Endodermal cell (in vitro differentiated cells): Measurements from ENCODE around the gene SEMA4G. TPM values are rescaled to one million over a fixed set of nuclear protein-coding genes. Genes with fewer than 3 reads are reported as not detected.

Experiments used
- DNase-seq: peaks from one replicate; pipeline ENCODE4 v3.0.0-alpha.2; 2017
- H3K27ac ChIP-seq: 2 replicates; pipeline ENCODE4 v1.5.1; 2013; ENCODE audit warnings: mild to moderate bottlenecking, low read depth, low read length, moderate library complexity
- H3K27me3 ChIP-seq: 2 replicates; pipeline ENCODE4 v1.6.1; 2013; ENCODE audit warnings: mild to moderate bottlenecking, low read length, moderate library complexity; ENCODE audit not compliant: insufficient read depth, control insufficient read depth, poor library complexity, severe bottlenecking
- H3K36me3 ChIP-seq: 2 replicates; pipeline ENCODE4 v1.7.0; 2013; ENCODE audit warnings: mild to moderate bottlenecking, low read length, moderate library complexity; ENCODE audit not compliant: control insufficient read depth, insufficient read depth
- H3K4me1 ChIP-seq: one replicate; pipeline ENCODE4 v1.7.0; 2013; ENCODE audit warnings: low read length; ENCODE audit not compliant: control insufficient read depth, insufficient read depth
- H3K4me3 ChIP-seq: 2 replicates; pipeline ENCODE4 v1.5.1; 2013; ENCODE audit warnings: mild to moderate bottlenecking, low read length, moderate library complexity
- H3K9ac ChIP-seq: 2 replicates; pipeline ENCODE4 v1.6.1; 2013; ENCODE audit warnings: mild to moderate bottlenecking, low read length, moderate library complexity; ENCODE audit not compliant: poor library complexity, severe bottlenecking; ENCODE audit errors: extremely low read depth
- H3K9me3 ChIP-seq: 2 replicates; pipeline ENCODE4 v1.6.1; 2013; ENCODE audit warnings: mild to moderate bottlenecking, low read length, moderate library complexity; ENCODE audit not compliant: control insufficient read depth
- H3K27ac Mint-ChIP-seq: 2 replicates; pipeline ENCODE4 v1.8.0; 2020; ENCODE audit warnings: mixed read lengths
- H3K27me3 Mint-ChIP-seq: 2 replicates; pipeline ENCODE4 v1.8.0; 2021; ENCODE audit warnings: mild to moderate bottlenecking, mixed read lengths; ENCODE audit not compliant: insufficient read depth
- H3K36me3 Mint-ChIP-seq: 2 replicates; pipeline ENCODE4 v1.8.0; 2020; ENCODE audit warnings: low read depth, mixed read lengths
- H3K4me1 Mint-ChIP-seq: 2 replicates; pipeline ENCODE4 v1.8.0; 2020; ENCODE audit warnings: mixed read lengths
- H3K4me3 Mint-ChIP-seq: 2 replicates; pipeline ENCODE4 v1.8.0; 2020; ENCODE audit warnings: mild to moderate bottlenecking, moderate library complexity, mixed read lengths
- H3K9me3 Mint-ChIP-seq: 2 replicates; pipeline ENCODE4 v1.8.0; 2020; ENCODE audit warnings: mild to moderate bottlenecking, mixed read lengths
- CTCF ChIP-seq: fragments of 200-600 bp; sonication (generic); conservative IDR thresholded peaks from 2 replicates; pipeline ENCODE4 v1.5.0; 2021; ENCODE audit warnings: antibody characterized with exemption, mild to moderate bottlenecking
- WGBS, 2 experiments: methylation state at CpG; one replicate each; pipeline versions ENCODE4 v1.1.5 to v1.1.7; 2013; ENCODE audit warnings: missing lambda C conversion rate in 2 of 2, mixed read lengths in 1 of 2; ENCODE audit not compliant: insufficient coverage in 1 of 2, insufficient read length in 1 of 2; 5-methylcytosine and 5-hydroxymethylcytosine counted together
- total RNA-seq, 2 donors: library from RNA; stranded (reverse); fragmentation: NEBNext Ultra II Directional in 1 of 2; extraction: Animal tissue kit (Norgen Biotek cat#: 25700) in 1 of 2; gene quantifications; 2 replicates in 1 of 2; 3 replicates in 1 of 2; pipeline ENCODE4 v1.2.1, GENCODE V29; 2021

The SEMA4G gene
- total RNA-seq, 2 donors from 2014 or later = 20.1 to 36.6 TPM

GRCh38 chr10:101014230-101014884 is 45.1 kb downstream of the SEMA4G start:
- H3K9ac ChIP-seq = no peak overlapping the region
- no peaks in the 10 kb centered on the region for H3K4me1 ChIP-seq
- H3K4me3 Mint-ChIP-seq = no peak overlapping the region
- no peak overlapping the region for H3K27ac ChIP-seq
- H3K4me1 Mint-ChIP-seq = peaks cover 16% of the 10 kb centered on the region
- peak; percentile 95 for DNase-seq
- H3K9me3 Mint-ChIP-seq = no peaks in the 10 kb centered on the region
- H3K27me3 Mint-ChIP-seq = peaks cover 50% of the 10 kb centered on the region
- peaks cover 42% of the 10 kb centered on the region for H3K27me3 ChIP-seq
- peak; percentile 92 for TF ChIP-seq CTCF
- no peaks in the 10 kb centered on the region for H3K36me3 Mint-ChIP-seq
- H3K9me3 ChIP-seq = no peaks in the 10 kb centered on the region
- H3K36me3 ChIP-seq = no peaks in the 10 kb centered on the region
- peak overlapping the region; percentile 63 for H3K27ac Mint-ChIP-seq
- H3K4me3 ChIP-seq = no peak overlapping the region
- WGBS, 2 experiments = 8 to 23% methylated on average over 4 to 11 of the region's 11 CpGs

GRCh38 chr10:101014966-101015581 is 45.8 kb downstream of the SEMA4G start:
- WGBS, 2 experiments = 65% methylated on average over 6 of the region's 7 CpGs; no CpG with 5 or more reads in 1 of the 2 experiments
- Mint-ChIP-seq H3K4me3 (no peak overlapping the region), H3K9me3 (no peaks in the 10 kb centered on the region), H3K4me1 (peaks cover 16% of the 10 kb centered on the region), H3K36me3 (no peaks in the 10 kb centered on the region), H3K27me3 (peaks cover 56% of the 10 kb centered on the region), H3K27ac (no peak overlapping the region)
- H3K9me3 ChIP-seq = no peaks in the 10 kb centered on the region
- no peak overlapping the region for H3K9ac ChIP-seq
- no peak for DNase-seq
- no peaks in the 10 kb centered on the region for H3K4me1 ChIP-seq
- TF ChIP-seq CTCF = no peak
- H3K27me3 ChIP-seq = peaks cover 46% of the 10 kb centered on the region
- no peaks in the 10 kb centered on the region for H3K36me3 ChIP-seq
- no peak overlapping the region for H3K27ac ChIP-seq
- H3K4me3 ChIP-seq = no peak overlapping the region

- peaks cover 51% of the 10 kb centered on the region for H3K27me3 ChIP-seq
Observed at GRCh38 chr10:101015582-101015973, 46.3 kb downstream of the SEMA4G start.

More at GRCh38 chr10:101015582-101015973, 46.3 kb downstream of the SEMA4G start:
- Histone ChIP-seq H3K4me3 (no peak overlapping the region), H3K4me1 (no peaks in the 10 kb centered on the region), H3K27ac (no peak overlapping the region), H3K36me3 (no peaks in the 10 kb centered on the region), H3K9me3 (no peaks in the 10 kb centered on the region), H3K9ac (no peak overlapping the region)
- 86 to 93% methylated on average over 5 to 8 of the region's 8 CpGs for WGBS, 2 experiments
- H3K4me1 Mint-ChIP-seq = peaks cover 16% of the 10 kb centered on the region
- peaks cover 61% of the 10 kb centered on the region for H3K27me3 Mint-ChIP-seq
- no peaks in the 10 kb centered on the region for H3K9me3 Mint-ChIP-seq
- no peaks in the 10 kb centered on the region for H3K36me3 Mint-ChIP-seq
- H3K27ac Mint-ChIP-seq = no peak overlapping the region
- DNase-seq = no peak
- no peak overlapping the region for H3K4me3 Mint-ChIP-seq
- no peak for TF ChIP-seq CTCF
